Measurements from ENCODE around the gene ZDHHC23.

- TF ChIP-seq, protein P1, sequence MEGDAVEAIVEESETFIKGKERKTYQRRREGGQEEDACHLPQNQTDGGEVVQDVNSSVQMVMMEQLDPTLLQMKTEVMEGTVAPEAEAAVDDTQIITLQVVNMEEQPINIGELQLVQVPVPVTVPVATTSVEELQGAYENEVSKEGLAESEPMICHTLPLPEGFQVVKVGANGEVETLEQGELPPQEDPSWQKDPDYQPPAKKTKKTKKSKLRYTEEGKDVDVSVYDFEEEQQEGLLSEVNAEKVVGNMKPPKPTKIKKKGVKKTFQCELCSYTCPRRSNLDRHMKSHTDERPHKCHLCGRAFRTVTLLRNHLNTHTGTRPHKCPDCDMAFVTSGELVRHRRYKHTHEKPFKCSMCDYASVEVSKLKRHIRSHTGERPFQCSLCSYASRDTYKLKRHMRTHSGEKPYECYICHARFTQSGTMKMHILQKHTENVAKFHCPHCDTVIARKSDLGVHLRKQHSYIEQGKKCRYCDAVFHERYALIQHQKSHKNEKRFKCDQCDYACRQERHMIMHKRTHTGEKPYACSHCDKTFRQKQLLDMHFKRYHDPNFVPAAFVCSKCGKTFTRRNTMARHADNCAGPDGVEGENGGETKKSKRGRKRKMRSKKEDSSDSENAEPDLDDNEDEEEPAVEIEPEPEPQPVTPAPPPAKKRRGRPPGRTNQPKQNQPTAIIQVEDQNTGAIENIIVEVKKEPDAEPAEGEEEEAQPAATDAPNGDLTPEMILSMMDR (IDR thresholded peaks at IDR 0.05), result no peak
- TF ChIP-seq POLR2A (IDR thresholded peaks at IDR 0.05), result no peak
- TF ChIP-seq EP300 (IDR thresholded peaks at IDR 0.05), result no peak
- TF ChIP-seq POLR2AphosphoS5 (IDR thresholded peaks at IDR 0.05), result no peak
Observed at GRCh38 chr3:113914646-113915045, 33.2 kb upstream of the ZDHHC23 start.

Measured in sigmoid colon (tissue), 4 donors.